ENCODE data around the gene MB. TPM values are rescaled to one million over a fixed set of nuclear protein-coding genes. Genes with fewer than 3 reads are reported as not detected.
A peak's percentile ranks its signal among the peaks of the same experiment; 100 is the strongest.
"Not testable (repeated sequence)": the region's sequence is repeated elsewhere in the genome, so short reads cannot be mapped to it uniquely, and the experiment has no call there.

Gene MB
- polyA plus RNA-seq, 3 donors = 0.30 to 0.77 TPM; not detected in 1

GRCh38 chr22:35638410-35638809, 21.3 kb upstream of the MB start:
- no peak for DNase-seq

GRCh38 chr22:35638001-35638400, 20.9 kb upstream of the MB start:
- no peak for DNase-seq

GRCh38 chr22:35637254-35637653, 20.1 kb upstream of the MB start:
- DNase-seq = no peak

- no peak for DNase-seq
Observed at GRCh38 chr22:35634943-35635540, 17.9 kb upstream of the MB start.

- DNase-seq = no peak
Observed at GRCh38 chr22:35634015-35634414, 16.9 kb upstream of the MB start.

GRCh38 chr22:35633520-35633919, 16.4 kb upstream of the MB start:
- DNase-seq = no peak

GRCh38 chr22:35632935-35633334, 15.8 kb upstream of the MB start:
- DNase-seq = no peak

GRCh38 chr22:35631597-35631996, 14.5 kb upstream of the MB start:
- no peak for DNase-seq

GRCh38 chr22:35630891-35631290, 13.8 kb upstream of the MB start:
- no peak for DNase-seq

GRCh38 chr22:35630387-35630793, 13.3 kb upstream of the MB start:
- DNase-seq = no peak

- DNase-seq = no peak
Observed at GRCh38 chr22:35629406-35630216, 12.5 kb upstream of the MB start.

- no peak for DNase-seq
Observed at GRCh38 chr22:35628732-35629131, 11.6 kb upstream of the MB start.

GRCh38 chr22:35627267-35628041, 10.3 kb upstream of the MB start:
- DNase-seq = peak; percentile 78

- DNase-seq = no peak
Observed at GRCh38 chr22:35625763-35626432, 8.8 kb upstream of the MB start.

- no peak for DNase-seq
Observed at GRCh38 chr22:35624547-35624946, 7.4 kb upstream of the MB start.

- not testable (repeated sequence) for DNase-seq
Observed at GRCh38 chr22:35623885-35624284, 6.8 kb upstream of the MB start.

- DNase-seq = no peak
Observed at GRCh38 chr22:35622191-35622913, 5.2 kb upstream of the MB start.

GRCh38 chr22:35621451-35621850, 4.3 kb upstream of the MB start:
- no peak for DNase-seq

- DNase-seq = peak; percentile 71
Observed at GRCh38 chr22:35620624-35621251, 3.6 kb upstream of the MB start.

- no peak for DNase-seq
Observed at GRCh38 chr22:35619336-35620094, 2.4 kb upstream of the MB start.
